22Rv1 (cell line): ENCODE measurements around the gene GJA5.

ENCODE experiments used
- H3K27ac ChIP-seq: fragments of 450-650 bp; 2 replicates; pipeline ENCODE4 v1.5.1; 2017
- CTCF ChIP-seq: fragments of 450-650 bp; IDR thresholded peaks from 2 replicates; pipeline ENCODE4 v1.5.1; 2017; ENCODE audit warnings: mild to moderate bottlenecking
- ZFX ChIP-seq: fragments of 450-650 bp; IDR thresholded peaks from 2 replicates; pipeline ENCODE4 v1.6.1; 2017; ENCODE audit warnings: antibody characterized with exemption, borderline replicate concordance

The GJA5 gene

GRCh38 chr1:147726168-147726567 is 34.2 kb downstream of the GJA5 start:
- no peak overlapping the region for H3K27ac ChIP-seq
- no peak for TF ChIP-seq CTCF
- TF ChIP-seq ZFX = no peak

- no peak for TF ChIP-seq ZFX
- TF ChIP-seq CTCF = no peak
- H3K27ac ChIP-seq = no peak overlapping the region
These were observed 34.7 kb downstream of the GJA5 start for GRCh38 chr1:147725685-147726084.

GRCh38 chr1:147723691-147724323 is 36.6 kb downstream of the GJA5 start:
- TF ChIP-seq ZFX (no peak), CTCF (peak; percentile 62)
- H3K27ac ChIP-seq = no peak overlapping the region

- TF ChIP-seq ZFX (no peak), CTCF (no peak)
- H3K27ac ChIP-seq = no peak overlapping the region
These were observed 38.3 kb downstream of the GJA5 start for GRCh38 chr1:147722124-147722523.

DNA sequence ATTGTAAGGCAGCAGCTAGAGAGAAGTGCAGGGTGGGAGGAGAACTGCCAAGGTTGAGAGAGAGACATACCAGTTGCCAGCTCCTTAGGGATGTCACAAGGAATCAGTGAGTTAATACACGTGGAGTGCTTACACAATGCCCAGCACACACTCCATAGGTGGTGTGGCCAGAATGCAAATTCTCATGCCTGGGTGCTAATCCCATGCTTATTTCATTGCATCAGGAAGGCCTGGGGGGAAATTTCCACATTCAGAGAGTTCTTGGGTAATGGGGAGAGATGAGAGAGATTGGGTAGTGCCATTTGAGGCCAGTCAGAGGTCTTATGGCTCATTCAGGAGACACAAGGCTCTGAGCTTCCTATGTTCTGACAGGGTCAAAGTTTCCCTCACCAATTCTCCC is 38.7 kb downstream of the GJA5 start:
- no peak overlapping the region for H3K27ac ChIP-seq
- no peak for TF ChIP-seq ZFX
- no peak for TF ChIP-seq CTCF

DNA sequence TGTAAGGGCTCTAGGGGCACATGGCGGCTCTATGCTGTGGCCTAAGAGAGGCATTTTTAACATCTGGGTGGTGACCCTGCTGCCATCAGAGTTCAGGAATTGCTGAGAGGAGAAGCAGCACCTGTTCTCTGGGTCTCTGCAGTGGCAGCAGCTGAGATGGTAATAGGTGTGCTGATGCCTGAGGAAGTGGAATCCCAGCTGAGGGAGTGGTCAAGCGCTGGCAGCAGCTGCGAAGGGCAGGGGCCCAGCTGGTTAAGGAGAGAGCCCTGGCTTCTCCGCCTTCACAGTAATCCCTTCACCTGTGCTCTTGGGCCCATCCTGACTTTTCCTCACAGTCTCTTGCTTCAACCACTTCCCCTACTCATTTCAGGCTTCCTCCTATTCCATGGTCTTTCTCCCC is 39.8 kb downstream of the GJA5 start:
- H3K27ac ChIP-seq = no peak overlapping the region
- TF ChIP-seq ZFX (no peak), CTCF (no peak)

DNA sequence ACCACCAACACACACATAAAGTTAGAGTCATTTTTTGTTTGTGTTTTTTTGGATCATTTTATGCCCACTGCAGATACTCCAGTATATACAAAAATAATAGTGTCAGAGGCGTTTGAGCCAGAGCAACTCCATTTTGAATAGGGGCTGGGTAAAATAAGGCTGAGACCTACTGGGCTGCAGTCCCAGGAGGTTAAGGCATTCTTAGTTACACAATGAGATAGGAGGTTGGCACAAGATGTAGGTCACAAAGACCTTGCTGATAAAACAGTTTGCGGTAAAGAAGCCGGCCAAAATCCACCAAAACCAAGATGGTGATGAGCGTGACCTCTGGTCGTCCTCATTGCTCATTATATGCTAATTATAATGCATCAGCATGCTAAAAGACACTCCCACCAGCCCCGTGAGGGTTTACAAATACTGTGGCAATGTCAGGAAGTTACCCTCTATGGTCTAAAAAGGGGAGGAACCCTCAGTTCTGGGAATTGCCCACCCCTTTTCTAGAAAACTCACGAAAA is 40.6 kb downstream of the GJA5 start:
- TF ChIP-seq CTCF (no peak), ZFX (no peak)
- no peak overlapping the region for H3K27ac ChIP-seq
